Loucy (cell line): ENCODE data around the gene PTGFRN.

Source experiments
- H2AFZ ChIP-seq: fragments of 200-600 bp; sonication (generic); 2 replicates; pipeline ENCODE4 v1.6.0; 2016; ENCODE audit warnings: antibody characterized with exemption, mild to moderate bottlenecking, low read length, moderate library complexity
- H3F3A ChIP-seq: fragments of 200-600 bp; 2 replicates; pipeline ENCODE4 v1.6.0; 2016; ENCODE audit warnings: antibody characterized with exemption, low read depth, mild to moderate bottlenecking
- H3K27me3 ChIP-seq: fragments of 200-600 bp; sonication (generic); 2 replicates; pipeline ENCODE4 v1.6.1; 2014; ENCODE audit warnings: low read length, mild to moderate bottlenecking; ENCODE audit not compliant: insufficient read depth, poor library complexity, severe bottlenecking
- H3K36me3 ChIP-seq: fragments of 200-600 bp; sonication (generic); 2 replicates; pipeline ENCODE4 v1.6.1; 2016; ENCODE audit warnings: low read length; ENCODE audit not compliant: insufficient read depth
- H3K4me1 ChIP-seq: fragments of 200-600 bp; sonication (generic); 2 replicates; pipeline ENCODE4 v1.5.1; 2014; ENCODE audit warnings: low read length, mild to moderate bottlenecking; ENCODE audit not compliant: insufficient read depth, poor library complexity, severe bottlenecking
- H3K4me2 ChIP-seq: fragments of 200-600 bp; sonication (generic); 2 replicates; pipeline ENCODE4 v1.6.0; 2014; ENCODE audit warnings: antibody characterized with exemption, low read length, low read depth, mild to moderate bottlenecking; ENCODE audit not compliant: poor library complexity, severe bottlenecking
- H3K4me3 ChIP-seq: fragments of 200-600 bp; sonication (generic); 2 replicates; pipeline ENCODE4 v1.5.1; 2014; ENCODE audit warnings: low read length, mild to moderate bottlenecking, mixed read lengths; ENCODE audit not compliant: poor library complexity, severe bottlenecking
- H3K79me2 ChIP-seq: fragments of 200-600 bp; sonication (generic); 2 replicates; pipeline ENCODE4 v1.6.1; 2014; ENCODE audit warnings: low read length; ENCODE audit not compliant: insufficient read depth
- H3K9ac ChIP-seq: fragments of 200-600 bp; sonication (generic); 2 replicates; pipeline ENCODE4 v1.6.0; 2014; ENCODE audit warnings: mild to moderate bottlenecking, low read depth, low read length, moderate library complexity; ENCODE audit not compliant: poor library complexity, severe bottlenecking
- H3K9me2 ChIP-seq: fragments of 200-600 bp; sonication (generic); replicated peaks from 2 replicates; pipeline ENCODE4 v1.6.1; 2016; ENCODE audit warnings: low read depth, low read length, mixed read lengths
- H3K9me3 ChIP-seq: fragments of 200-600 bp; sonication (generic); 2 replicates; pipeline ENCODE4 v1.6.1; 2014; ENCODE audit warnings: mild to moderate bottlenecking, antibody characterized with exemption, low read length, low read depth; ENCODE audit not compliant: insufficient read depth
- H4K20me1 ChIP-seq: fragments of 200-600 bp; sonication (generic); 2 replicates; pipeline ENCODE4 v1.6.0; 2014; ENCODE audit warnings: antibody characterized with exemption, low read length, mild to moderate bottlenecking; ENCODE audit not compliant: insufficient read depth, poor library complexity, severe bottlenecking
- CTCF ChIP-seq: fragments of 200-600 bp; sonication (generic); conservative IDR thresholded peaks from 2 replicates; pipeline ENCODE4 v1.5.1; 2014; ENCODE audit warnings: mild to moderate bottlenecking, antibody characterized with exemption, low read length
- EZH2phosphoT487 ChIP-seq: fragments of 200-600 bp; IDR thresholded peaks from 2 replicates; pipeline ENCODE4 v1.6.1; 2018; ENCODE audit warnings: antibody characterized with exemption, mild to moderate bottlenecking, moderate library complexity, borderline replicate concordance

The PTGFRN gene

GRCh38 chr1:117009132-117009531 is 99.4 kb downstream of the PTGFRN start:
- H3K27me3 ChIP-seq: no peaks in the 10 kb centered on the region
- peak overlapping the region; percentile 39 for H3K4me2 ChIP-seq
- no peaks in the 10 kb centered on the region for H3K9me3 ChIP-seq
- H3K4me1 ChIP-seq: peaks cover 15% of the 10 kb centered on the region
- no peaks in the 10 kb centered on the region for H3K36me3 ChIP-seq
- H2AFZ ChIP-seq: peak overlapping the region; percentile 57; the same call in 1 of the 2 replicates
- TF ChIP-seq CTCF: no peak
- TF ChIP-seq EZH2phosphoT487: no peak
- no peak overlapping the region for H3K4me3 ChIP-seq
- H3K9ac ChIP-seq: no peak overlapping the region
- no peaks in the 10 kb centered on the region for H4K20me1 ChIP-seq
- H3K9me2 ChIP-seq: no peaks in the 10 kb centered on the region
- H3F3A ChIP-seq: no peaks in the 10 kb centered on the region
- H3K79me2 ChIP-seq: no peaks in the 10 kb centered on the region

- Histone ChIP-seq H3K27me3 (no peaks in the 10 kb centered on the region), H3K9ac (no peak overlapping the region), H3K4me1 (peaks cover 15% of the 10 kb centered on the region), H3K36me3 (no peaks in the 10 kb centered on the region), H3K4me3 (no peak overlapping the region), H3K9me2 (no peaks in the 10 kb centered on the region), H2AFZ (no peak overlapping the region), H3F3A (no peaks in the 10 kb centered on the region), H3K4me2 (no peak overlapping the region), H3K9me3 (no peaks in the 10 kb centered on the region), H4K20me1 (no peaks in the 10 kb centered on the region), H3K79me2 (no peaks in the 10 kb centered on the region)
- TF ChIP-seq CTCF (no peak), EZH2phosphoT487 (no peak)
Observed at GRCh38 chr1:117010310-117010969, 100.7 kb downstream of the PTGFRN start.

- Histone ChIP-seq H3K4me1 (peaks cover 15% of the 10 kb centered on the region), H3K4me2 (no peak overlapping the region)
Observed at GRCh38 chr1:117011334-117011733, 101.6 kb downstream of the PTGFRN start.

More at GRCh38 chr1:117011334-117011733, 101.6 kb downstream of the PTGFRN start:
- Histone ChIP-seq H3K4me3 (no peak overlapping the region), H3K9me3 (no peaks in the 10 kb centered on the region), H3K36me3 (no peaks in the 10 kb centered on the region), H3K9ac (no peak overlapping the region), H2AFZ (no peak overlapping the region), H3K9me2 (no peaks in the 10 kb centered on the region), H3K27me3 (no peaks in the 10 kb centered on the region), H3F3A (no peaks in the 10 kb centered on the region), H3K79me2 (no peaks in the 10 kb centered on the region), H4K20me1 (no peaks in the 10 kb centered on the region)
- TF ChIP-seq CTCF: no peak
- no peak for TF ChIP-seq EZH2phosphoT487
